HG03469 (cell line): ENCODE results near the gene PTRH1.
A peak's percentile ranks its signal among the peaks of the same experiment; 100 is the strongest.

Experiments
- ATAC-seq: cut with Tn5 transposase; IDR thresholded peaks from one replicate; pipeline ENCODE4 v1.9.1; 2021; ENCODE audit warnings: mild to moderate bottlenecking, moderate library complexity, moderate number of reproducible peaks; ENCODE audit not compliant: unreplicated experiment

PTRH1 gene

DNA sequence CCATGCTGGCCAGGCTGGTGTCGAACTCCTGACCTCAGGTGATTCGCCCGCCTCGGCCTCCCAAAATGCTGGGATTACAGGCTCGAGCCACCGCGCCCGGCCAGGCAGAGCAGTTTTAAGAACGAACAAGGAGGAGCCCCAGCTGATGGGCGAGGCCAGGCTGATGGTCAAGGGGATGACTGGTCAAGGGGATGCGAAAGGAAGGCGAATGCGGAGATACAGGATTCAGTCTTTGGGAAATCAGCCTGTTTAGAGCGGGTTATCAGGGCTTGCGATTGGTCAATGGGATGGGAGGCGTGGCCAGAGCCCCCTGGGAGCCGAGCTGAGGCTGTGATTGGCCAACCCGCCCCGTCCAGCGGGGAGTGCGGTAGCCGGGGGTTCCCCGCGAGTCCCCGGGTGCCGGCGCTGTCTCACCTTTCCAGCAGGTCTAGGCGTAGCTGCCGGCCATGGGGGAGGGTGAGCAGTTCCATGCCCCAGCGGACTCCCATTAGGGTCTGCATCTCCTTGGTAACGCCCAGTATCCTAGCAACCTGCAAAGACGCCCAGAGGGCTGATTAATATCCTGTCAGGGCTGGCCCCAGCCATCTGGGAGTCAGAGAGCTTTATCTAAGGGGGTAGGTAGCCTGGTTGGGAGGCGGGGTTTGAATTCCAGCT is 27.1 kb upstream of the PTRH1 start:
- ATAC-seq: no peak

DNA sequence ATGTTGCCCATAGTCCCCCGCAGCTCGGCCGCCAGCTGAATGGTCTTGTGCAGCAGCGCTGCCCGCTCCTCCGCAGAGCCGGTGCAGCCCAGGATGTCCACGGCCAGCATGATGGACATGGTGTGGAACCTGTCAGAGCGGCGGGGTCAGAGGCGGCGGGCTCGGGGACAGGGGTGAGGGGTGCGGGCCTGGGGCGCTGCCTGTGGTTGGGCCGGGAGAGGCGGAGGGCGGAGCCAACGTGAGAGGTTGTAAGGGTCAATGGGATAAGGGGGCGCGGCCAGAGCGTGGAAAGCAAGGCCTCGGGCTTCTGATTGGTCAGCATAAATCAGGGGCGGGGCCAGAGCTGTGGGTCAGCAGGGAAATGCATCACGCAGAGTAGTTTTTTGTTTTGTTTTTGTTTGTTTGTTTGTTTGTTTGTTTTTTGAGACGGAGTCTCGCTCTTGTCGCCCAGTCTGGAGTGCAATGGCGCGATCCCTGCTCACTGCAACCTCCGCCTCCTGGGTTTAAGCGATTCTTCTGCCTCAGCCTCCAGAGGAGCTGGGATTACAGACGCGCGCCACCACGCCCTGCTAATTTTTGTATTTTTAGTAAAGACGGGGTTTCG is 26.5 kb upstream of the PTRH1 start:
- ATAC-seq: no peak

DNA sequence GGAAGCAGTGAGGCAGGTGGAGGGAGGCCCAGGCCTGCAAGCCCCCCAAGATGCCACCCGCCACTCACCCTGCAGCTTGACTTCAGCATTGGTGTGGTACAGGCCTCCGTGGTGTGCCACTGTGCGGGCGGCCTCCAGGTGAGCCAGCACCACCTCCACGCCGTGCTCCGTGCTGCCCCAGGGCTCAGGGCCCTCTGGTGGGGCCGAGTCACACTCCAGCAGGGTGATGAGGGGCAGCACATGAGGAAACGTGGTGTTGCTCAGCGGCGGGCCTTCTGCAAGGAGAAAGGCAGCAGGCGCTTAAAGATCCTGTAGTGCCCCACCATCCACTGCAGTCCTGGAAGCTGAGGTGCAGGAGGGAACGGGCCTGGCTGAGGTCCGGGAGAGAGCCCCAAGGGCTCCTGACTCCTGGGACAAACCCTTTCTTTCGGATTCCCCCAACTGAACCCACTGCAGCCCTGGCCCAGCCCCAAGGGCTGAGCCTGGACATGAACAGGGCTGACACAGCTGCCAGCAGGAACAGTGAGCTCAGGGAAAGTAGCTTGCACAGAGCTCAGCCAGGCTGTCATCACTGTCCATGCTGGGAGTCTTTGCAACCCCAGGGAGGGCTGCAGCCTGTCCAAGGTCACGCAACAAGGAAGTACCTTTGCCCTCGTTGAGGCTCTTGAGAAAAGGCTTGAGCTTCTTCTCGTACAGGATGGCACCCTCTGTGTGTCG is 24.3 kb upstream of the PTRH1 start:
- no peak for ATAC-seq

DNA sequence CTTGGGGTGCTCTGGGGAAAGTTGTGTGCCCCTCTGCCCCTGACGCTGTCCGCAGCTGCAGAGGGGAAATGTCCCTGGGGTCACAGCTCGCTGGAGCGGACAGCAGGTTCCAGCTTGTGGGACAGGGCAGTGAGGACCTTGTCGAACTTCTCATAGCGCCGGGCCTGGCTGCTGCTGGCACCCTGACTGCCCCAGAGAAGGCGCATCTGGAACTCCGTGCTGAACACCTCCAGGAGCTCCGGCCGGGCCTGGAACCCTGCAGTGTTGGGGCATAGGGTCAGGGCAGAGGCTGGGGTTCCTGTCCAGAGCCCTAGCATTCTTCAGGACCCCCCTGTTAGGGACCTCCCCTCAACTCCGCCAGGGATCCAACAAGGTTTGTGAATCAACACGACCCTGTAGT is 23.2 kb upstream of the PTRH1 start:
- ATAC-seq: no peak

DNA sequence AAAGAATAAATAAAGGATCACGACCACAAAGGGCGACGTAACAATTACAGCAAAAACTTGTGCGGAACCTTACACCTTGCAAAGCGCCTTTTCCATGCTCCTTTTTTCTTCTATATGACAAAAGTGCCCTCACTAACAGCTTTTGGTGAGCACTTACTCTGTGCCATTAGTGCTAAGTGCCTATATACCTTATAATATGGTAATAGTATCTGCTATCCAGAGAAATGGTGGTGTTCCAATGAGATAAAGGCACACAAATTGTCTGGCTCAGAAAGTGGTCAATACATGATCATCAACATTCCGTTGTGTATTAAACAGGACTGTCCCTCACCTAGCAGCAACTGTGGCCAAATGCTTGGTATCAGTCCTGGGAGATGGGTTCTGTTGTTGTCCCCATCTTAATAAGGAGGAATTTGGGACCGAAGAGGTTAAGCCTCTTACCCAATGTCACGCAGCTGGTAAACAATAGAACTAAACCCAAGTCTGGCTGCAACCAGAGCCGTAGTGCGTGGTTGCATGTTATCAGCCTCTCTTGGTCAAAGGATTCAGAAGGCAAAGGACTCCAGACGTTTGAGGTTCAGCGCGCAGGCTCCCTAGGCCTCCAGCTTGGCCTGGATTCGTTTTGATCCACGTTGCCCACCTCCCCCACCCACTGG is 20.2 kb upstream of the PTRH1 start:
- ATAC-seq: no peak

DNA sequence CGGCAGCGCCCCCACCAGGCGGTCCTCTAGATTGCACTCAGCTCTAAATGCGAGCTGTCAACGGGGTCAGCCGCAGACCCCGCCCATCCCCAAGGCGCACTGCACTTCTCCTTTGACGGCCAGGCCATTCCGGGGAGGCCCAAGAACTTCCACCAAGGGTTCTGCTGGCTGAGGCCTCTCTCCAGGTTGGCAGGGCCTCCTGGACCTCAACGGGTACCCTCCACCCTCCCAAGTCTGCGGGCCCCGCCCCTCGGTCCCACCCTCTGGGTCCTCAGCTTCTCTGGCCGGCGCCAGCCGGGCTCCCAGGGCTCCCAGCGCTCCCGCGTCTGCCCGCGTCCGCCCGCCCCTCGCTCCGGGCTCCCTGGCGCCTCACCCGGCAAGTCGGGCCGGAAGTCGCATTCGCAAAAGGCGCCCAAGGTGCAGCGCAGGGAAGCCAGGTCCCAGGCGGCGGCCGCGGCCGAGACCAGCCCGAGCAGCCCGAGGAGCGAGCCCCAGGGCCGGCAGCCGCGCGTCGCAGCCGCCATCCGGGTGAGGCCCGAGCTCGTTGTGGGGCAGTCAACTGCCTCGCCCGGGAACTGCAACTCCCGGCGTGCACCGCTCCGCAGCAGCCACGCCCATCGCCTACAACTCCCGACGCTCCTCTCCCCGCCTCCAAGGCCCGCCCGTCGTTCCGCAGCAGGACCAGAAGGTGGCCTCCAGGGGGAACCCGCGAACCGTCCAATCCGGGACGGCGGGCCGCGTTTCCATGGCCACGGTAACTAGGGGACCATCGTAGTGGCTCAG is 19.5 kb upstream of the PTRH1 start, which contains the start of gene TOR2A:
Gene TOR2A (minus strand): TSS at position 548 of the 783 bp plus-strand sequence. CDS start 24 bp downstream, at position 524.
- ATAC-seq: peak; percentile 72

DNA sequence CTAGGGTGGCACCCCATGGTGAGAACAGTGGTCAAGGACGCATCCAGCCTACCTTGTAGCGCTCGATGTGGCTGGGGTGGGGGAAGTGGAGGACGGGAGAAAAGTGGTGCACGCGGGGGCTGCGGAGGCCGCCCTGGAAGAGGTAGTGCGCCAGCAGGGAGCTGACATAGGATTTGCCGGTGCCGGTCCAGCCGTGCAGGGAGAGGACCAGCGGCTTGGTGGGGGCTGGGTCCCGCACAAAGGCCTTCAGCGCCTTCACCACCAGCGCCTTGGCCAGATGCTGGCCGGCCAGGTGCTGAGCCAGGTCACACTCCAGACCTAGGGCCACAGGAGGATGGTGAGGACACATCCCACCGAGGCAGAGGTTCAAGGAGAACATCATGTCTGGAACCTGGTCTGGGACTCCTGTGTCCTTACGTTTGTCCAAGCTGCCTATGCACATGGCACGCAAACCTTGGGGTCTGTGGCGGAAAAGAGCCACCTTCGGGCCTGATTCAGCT is 18.8 kb upstream of the PTRH1 start:
- ATAC-seq: no peak

DNA sequence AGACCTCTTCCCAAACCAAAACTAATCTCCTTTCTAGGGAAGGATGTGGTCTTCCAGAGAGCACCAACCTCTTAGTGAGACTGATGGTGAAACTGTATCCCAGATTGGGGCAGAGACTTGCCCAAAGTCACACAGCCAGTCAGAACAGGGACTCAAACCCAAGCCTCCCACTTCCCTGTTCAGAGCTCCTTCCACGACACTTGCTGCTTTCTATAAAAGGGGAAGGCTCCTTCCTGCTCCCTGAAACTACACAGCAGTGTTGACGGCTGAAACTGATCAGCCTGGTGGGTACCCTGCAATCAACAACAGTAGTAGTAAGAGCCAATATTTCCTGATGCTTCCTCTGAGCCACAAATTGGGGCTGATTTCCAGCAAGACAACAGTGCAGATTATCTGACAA is 18.2 kb upstream of the PTRH1 start:
- no peak for ATAC-seq

DNA sequence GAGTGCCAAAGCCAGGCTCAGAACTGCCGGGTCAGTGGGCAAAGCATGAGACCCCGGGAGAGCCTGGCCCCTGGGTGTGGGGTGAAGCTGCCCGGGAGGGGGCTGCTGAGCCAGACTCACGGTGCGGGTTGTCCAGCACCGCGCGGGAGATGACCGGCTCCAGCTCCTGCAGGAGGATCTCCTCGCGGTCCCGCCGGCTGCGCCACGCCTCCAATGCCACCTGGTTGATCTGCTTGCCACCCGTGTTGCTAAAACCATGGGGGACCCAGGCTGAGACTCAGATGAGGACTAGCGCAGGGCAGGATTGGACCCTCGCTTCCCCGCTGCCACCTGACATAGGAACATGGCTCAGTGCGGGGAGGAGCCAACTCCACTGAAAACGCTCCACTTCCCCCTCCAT is 17.0 kb upstream of the PTRH1 start:
- no peak for ATAC-seq

DNA sequence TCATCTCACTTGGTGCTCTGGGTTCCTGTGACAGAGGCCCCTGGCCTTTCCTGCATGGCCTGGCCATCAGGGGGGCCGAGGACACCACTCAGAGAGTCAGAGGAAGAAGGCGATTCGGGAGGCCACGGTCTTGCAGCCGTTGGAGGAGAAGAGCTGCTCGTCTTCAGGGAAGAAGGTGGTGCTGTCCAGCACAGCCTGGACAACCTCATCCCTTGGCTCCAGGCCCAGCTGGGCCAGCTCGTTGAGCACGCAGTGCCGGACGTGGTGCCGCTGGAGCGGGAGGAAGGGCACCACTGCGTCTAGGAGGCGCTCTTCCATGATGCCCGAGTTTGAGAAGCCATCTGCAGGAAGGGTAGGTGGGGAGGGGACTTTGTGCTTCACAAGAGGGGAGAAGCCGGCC is 16.5 kb upstream of the PTRH1 start:
- ATAC-seq: no peak

DNA sequence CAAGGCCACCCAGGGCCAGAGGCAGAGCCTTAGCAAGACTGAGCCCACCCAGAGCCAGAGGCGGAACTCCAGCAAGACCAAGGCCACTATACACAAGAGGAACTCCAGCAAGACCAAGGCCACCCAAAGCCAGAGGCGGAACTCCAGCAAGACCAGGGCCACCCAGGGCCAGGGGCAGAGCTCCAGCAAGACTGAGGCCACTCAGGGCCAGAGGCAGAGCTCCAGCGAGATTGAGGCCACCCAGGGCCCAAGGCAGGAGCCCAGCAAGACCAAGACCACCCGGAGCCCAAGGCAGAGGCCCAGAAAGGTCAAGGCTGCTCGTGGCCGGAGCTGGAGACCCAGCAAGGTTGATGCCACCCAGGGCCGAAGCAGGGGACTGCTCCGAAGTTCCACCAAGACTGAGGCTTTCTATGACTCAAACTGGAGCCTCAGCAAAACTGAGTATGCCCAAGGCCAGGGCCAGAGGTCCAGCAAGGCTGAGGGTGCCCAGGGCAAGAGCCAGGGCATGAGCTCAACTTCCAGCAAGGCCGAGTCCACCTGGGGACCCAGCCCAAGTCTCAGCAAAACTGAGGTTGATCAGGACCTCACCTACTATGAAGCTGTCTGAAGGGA is 15.4 kb upstream of the PTRH1 start:
- ATAC-seq: no peak

DNA sequence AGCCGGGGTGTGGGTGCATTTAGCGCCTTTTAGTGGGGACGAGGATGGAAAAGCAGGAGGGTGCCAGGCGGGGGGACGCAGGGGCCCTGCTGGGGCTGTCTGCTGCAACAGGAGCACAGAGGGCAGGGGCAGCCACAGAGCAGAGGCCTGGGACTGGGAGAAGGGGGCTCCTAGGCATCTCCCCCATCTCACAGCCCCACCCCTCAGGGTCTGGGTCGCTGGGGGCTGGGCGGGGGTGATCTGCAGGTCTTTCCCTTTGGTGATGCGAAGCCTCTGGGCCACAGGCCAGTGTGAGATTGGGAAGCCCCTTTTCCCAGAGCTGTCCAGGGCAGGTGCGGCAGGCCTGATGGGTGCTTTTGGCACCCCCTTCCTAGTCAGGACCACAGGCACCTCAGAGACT is 14.8 kb upstream of the PTRH1 start:
- ATAC-seq: no peak

DNA sequence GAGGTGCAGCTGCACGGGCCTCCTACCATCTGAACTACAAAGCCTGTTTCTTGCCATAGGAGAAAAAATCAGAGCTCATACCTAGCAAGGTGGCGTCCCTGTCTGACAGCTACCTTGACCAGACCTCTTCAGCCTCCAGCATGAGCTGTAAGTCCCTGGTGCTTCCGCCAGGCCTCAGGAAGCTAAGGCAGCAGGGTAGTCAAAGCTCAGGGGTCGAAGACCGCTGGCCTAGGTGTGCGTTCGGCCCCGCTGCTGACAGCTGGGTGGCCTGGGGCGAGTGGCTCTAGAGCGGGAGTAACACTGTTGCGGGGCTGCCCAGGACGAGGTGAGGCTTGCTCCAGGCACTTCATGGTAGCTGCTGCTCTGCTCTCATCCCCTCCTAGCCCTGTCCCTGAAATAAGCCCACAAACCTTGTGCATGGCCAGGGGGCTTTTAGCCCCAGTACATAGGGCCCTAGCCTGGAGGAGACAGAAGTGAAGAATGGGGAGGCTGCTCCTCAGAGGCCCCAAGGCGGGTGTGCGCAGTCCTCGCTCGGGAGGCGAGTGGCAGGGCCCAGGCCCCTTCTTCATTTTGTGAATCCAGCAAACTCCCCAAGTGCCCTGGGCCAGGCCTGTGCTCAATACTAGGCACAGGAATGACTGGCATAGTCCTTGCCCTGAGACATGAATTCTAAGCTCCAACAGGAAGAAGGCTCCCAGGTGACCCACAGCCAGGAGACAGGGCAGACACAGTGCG is 14.2 kb upstream of the PTRH1 start:
- ATAC-seq: no peak

DNA sequence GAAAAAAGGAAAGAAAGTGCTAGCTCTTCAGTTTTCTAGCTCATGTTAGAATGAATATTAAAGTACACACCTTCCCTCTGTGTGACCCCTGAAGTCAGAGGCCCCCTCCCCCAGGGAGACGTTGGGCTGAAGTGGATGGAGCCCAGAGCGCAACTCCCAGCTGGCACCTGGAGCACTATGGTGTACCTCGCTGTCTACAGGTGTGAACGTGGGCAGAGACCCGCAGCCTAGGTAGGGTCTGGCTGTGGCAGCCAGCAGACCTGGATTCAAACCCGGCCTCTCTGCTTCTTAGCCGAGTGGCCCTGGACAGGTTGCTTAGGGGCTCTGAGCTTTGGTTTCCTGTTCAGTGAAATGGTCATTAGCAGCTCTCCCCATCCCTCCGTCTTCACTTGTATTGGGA is 13.3 kb upstream of the PTRH1 start:
- ATAC-seq: no peak

DNA sequence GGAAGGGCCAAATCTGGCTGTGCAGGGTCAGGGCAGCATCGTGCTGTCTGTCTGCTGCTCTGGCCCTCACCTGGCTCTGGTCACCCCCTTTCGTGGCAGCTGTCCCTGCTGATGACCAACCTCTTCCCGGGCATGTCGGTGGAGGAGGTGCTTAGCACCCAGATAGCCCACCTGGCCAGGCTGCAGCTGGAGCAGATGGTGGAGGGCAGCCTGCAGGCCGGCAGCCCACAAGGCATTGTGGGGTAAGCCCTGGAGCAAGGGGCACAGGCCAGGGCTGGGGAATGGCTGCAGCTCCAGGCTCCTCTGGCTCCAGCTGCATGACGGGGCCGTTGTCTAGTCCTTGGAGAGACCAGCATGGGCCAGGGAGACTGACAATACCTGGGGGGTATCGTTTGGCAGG is 11.4 kb upstream of the PTRH1 start:
- ATAC-seq: no peak

DNA sequence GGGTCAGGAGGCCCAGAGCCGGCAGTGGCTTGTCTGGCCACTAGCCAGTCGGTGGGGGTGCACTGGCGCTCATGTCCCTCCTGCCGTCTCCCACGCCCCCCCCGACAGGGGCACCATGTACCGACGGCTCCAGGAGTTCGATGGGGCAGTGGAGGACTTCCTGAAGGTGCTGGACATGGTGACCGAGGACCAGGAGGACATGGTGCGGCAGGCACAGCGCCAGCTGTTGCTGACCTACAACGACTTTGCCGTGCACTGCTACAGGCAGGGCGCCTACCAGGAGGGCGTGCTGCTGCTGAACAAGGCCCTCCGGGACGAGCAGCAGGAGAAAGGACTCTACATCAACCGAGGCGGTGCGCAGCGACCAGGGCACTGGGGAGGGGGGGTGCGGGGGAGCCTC is 8.5 kb upstream of the PTRH1 start:
- no peak for ATAC-seq

DNA sequence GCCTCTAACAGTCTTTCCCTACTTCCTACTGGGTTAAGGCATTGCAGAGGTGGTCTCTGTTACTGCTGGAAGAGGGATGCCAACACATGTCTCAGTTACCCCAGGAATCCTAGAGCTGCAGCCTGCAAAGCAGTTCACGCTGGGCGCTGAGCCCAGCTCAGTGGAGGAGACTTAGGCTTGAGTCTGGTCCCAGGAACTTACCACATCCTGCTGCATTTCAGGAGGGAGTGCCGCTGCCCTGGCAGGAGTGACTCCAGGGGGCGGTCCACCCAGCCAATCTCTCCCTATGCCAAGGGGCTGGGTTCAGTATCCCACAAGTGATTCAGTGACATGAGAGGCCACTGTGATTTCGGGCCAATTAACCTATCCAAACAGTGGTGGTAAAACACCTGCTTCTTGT is 8.0 kb upstream of the PTRH1 start:
- no peak for ATAC-seq

DNA sequence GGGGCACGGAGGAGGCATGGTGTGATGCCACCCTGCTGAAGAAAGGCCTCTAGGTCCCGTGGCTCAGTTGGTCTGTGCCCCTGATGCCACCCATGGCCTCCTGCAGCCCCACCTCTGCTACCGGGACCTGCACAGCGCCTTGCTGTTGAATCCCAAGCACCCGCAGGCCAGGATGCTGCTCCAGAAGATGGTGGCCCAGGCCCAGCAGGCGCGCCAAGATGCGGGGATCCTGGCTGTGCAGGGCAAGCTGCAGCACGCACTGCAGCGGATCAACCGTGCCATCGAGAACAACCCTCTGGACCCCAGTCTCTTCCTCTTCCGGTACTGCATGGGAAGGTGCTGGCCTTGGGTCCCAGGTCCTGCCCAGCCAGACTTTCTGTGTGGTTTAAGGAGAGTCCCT is 7.5 kb upstream of the PTRH1 start:
- ATAC-seq: no peak

DNA sequence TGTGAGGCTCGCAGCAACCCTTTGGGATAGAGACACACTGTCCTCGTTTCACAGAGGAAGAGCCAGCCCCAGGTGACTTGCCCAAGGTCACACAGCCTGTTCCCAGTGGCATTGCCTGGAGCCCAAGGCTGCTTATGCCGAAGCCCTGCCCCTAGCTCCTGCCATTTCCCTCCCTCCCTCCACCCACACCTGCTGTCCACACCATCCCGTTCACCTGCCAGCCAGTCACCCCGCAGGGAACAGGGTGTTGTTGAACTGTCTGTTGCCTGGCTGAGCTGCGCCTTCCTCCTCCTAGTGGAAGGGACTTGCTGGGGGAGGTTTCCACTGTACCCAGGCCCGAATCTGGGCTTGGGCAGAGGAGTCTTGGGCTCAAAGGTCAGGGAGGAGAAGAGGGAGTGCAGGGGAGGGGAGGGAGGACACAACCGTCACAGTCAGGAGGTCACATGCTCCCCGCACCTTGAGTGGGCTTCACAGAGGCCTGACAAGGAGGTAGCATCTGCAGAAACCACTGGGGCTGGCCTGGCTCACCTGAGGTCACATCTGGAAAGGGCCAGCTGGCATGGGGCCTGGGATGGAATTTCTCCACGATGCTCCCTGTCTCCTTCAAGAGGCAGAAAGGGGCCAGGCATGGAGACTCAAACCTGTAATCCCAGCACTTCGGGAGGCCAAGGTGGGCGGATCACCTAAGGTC is 6.7 kb upstream of the PTRH1 start:
- no peak for ATAC-seq
